ENCODE measurements around the gene RAPGEF2.

DNA sequence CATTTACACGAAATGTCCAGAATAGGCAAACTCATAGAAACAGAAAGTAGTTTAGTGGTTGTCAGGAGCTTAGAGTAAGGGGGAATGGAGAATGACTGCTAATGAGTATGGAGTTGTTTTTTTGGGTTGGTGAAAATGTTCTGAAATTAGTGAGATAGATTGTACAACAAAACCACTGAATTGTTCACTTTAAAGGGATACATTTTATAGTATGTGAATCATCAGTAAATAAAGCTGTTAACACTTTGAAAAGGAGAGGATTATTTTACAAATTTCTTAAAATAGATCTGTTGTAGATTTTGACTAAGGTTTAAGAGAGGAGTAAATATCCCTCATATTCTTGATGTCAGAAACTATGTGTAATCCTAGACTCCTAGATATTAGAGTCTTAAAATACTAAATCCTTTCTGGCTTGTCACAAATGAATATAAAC, 82.7 kb downstream of the RAPGEF2 start:
- TF ChIP-seq CTCF (IDR thresholded peaks at IDR 0.05), result no peak
- TF ChIP-seq POLR2A (IDR thresholded peaks at IDR 0.05), result no peak
